ENCODE measurements around the gene RDM1. TPM values are rescaled to one million over a fixed set of nuclear protein-coding genes. Genes with fewer than 3 reads are reported as not detected.

The RDM1 gene
- total RNA-seq, 1 experiment from 2014 or later, result 4.7 TPM

GRCh38 chr17:35906926-35907637 is 23.5 kb downstream of the RDM1 start (continued):
- TF ChIP-seq RORB (CRISPR knock-in tag; IDR thresholded peaks at IDR 0.05) (no peak), KAT7 (CRISPR knock-in tag; IDR thresholded peaks at IDR 0.05; ENCODE audit: borderline replicate concordance) (no peak)

DNA sequence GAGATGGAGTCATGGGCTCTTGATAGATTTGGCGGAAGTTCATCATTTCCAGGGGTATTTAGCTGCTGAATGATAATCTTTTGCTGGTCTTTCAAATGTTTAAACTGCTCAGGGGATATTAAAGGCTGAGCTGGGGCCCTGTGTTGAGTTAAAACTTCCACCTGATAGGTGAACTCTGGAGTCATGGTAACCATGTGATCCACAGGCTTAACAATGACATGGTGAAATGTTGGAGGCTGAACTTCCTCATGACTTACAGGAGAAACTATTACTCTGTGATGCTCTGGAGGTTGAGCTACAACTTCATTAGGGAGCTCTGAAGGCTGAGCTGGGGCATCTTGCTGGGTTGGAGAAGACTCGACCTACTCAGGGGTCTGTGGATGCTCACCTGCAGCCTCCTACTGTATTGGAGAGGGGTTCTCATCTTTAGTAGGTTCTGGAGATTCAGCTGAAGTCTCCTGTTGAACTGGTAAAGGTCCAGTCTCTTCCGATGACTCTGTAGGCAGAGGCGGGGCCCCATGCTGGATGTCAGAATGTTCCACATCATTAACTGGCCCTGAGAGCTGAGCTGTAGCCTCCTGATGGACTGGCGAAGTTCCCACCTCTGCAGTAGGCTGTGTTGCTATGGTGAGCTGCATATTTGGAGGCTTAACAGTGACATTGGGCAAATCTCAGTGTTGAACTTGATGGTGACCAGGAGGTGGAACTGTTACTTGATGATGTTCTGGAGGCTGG is 24.2 kb downstream of the RDM1 start:
- CTCF ChIA-PET, result no interaction called here
- H3K9me3 Mint-ChIP-seq, result peaks cover 47% of the 10 kb centered on the region
- POLR2A ChIA-PET, result no interaction called here
- no peaks in the 10 kb centered on the region for H3K4me1 Mint-ChIP-seq
- H3K36me3 Mint-ChIP-seq, result no peaks in the 10 kb centered on the region
- DNase-seq (ENCODE audit: low spot score), result no peak
- TF ChIP-seq CBFB (CRISPR knock-in tag; IDR thresholded peaks at IDR 0.05; ENCODE audit: low read depth), result no peak
- no peak for TF ChIP-seq ERG (CRISPR knock-in tag; IDR thresholded peaks at IDR 0.05)
- no peak for TF ChIP-seq CDX4 (CRISPR knock-in tag; IDR thresholded peaks at IDR 0.05; ENCODE audit: borderline replicate concordance)
- TF ChIP-seq EMX1 (CRISPR knock-in tag; IDR thresholded peaks at IDR 0.05), result no peak
- TF ChIP-seq TP53 (CRISPR knock-in tag; IDR thresholded peaks at IDR 0.05), result no peak
- no peak for TF ChIP-seq IRF2 (CRISPR knock-in tag; IDR thresholded peaks at IDR 0.05; ENCODE audit: borderline replicate concordance, low read depth)
- TF ChIP-seq, protein P1, sequence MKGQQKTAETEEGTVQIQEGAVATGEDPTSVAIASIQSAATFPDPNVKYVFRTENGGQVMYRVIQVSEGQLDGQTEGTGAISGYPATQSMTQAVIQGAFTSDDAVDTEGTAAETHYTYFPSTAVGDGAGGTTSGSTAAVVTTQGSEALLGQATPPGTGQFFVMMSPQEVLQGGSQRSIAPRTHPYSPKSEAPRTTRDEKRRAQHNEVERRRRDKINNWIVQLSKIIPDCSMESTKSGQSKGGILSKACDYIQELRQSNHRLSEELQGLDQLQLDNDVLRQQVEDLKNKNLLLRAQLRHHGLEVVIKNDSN (CRISPR knock-in tag; IDR thresholded peaks at IDR 0.05), result no peak
- TF ChIP-seq MYBL2 (CRISPR knock-in tag; IDR thresholded peaks at IDR 0.05), result no peak
- TF ChIP-seq ZNF671 (CRISPR knock-in tag; IDR thresholded peaks at IDR 0.05), result no peak
- no peak for TF ChIP-seq GTF2I (CRISPR knock-in tag; conservative IDR thresholded peaks at IDR 0.05)
- no peak for TF ChIP-seq ZNF416 (CRISPR knock-in tag; IDR thresholded peaks at IDR 0.05)
- no peak for TF ChIP-seq MAX (CRISPR knock-in tag; IDR thresholded peaks at IDR 0.05)
- no peak for TF ChIP-seq SP1 (CRISPR knock-in tag; conservative IDR thresholded peaks at IDR 0.05)
- TF ChIP-seq, protein P2, sequence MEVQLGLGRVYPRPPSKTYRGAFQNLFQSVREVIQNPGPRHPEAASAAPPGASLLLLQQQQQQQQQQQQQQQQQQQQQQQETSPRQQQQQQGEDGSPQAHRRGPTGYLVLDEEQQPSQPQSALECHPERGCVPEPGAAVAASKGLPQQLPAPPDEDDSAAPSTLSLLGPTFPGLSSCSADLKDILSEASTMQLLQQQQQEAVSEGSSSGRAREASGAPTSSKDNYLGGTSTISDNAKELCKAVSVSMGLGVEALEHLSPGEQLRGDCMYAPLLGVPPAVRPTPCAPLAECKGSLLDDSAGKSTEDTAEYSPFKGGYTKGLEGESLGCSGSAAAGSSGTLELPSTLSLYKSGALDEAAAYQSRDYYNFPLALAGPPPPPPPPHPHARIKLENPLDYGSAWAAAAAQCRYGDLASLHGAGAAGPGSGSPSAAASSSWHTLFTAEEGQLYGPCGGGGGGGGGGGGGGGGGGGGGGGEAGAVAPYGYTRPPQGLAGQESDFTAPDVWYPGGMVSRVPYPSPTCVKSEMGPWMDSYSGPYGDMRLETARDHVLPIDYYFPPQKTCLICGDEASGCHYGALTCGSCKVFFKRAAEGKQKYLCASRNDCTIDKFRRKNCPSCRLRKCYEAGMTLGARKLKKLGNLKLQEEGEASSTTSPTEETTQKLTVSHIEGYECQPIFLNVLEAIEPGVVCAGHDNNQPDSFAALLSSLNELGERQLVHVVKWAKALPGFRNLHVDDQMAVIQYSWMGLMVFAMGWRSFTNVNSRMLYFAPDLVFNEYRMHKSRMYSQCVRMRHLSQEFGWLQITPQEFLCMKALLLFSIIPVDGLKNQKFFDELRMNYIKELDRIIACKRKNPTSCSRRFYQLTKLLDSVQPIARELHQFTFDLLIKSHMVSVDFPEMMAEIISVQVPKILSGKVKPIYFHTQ (CRISPR knock-in tag; IDR thresholded peaks at IDR 0.05), result no peak
- TF ChIP-seq CREB1 (CRISPR knock-in tag; IDR thresholded peaks at IDR 0.05), result no peak
- no peak for TF ChIP-seq SMAD3 (CRISPR knock-in tag; IDR thresholded peaks at IDR 0.05; ENCODE audit: borderline replicate concordance)
- TF ChIP-seq, protein P3, sequence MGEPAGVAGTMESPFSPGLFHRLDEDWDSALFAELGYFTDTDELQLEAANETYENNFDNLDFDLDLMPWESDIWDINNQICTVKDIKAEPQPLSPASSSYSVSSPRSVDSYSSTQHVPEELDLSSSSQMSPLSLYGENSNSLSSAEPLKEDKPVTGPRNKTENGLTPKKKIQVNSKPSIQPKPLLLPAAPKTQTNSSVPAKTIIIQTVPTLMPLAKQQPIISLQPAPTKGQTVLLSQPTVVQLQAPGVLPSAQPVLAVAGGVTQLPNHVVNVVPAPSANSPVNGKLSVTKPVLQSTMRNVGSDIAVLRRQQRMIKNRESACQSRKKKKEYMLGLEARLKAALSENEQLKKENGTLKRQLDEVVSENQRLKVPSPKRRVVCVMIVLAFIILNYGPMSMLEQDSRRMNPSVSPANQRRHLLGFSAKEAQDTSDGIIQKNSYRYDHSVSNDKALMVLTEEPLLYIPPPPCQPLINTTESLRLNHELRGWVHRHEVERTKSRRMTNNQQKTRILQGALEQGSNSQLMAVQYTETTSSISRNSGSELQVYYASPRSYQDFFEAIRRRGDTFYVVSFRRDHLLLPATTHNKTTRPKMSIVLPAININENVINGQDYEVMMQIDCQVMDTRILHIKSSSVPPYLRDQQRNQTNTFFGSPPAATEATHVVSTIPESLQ (CRISPR knock-in tag; IDR thresholded peaks at IDR 0.05), result no peak
- no peak overlapping the region for H3K27ac Mint-ChIP-seq
- ATAC-seq, result no peak
- peaks cover 16% of the 10 kb centered on the region for H3K27me3 Mint-ChIP-seq (ENCODE audit: low read depth)
- H3K4me3 Mint-ChIP-seq, result no peak overlapping the region
